ENCODE data around the gene GTF3C5. TPM values are rescaled to one million over a fixed set of nuclear protein-coding genes. Genes with fewer than 3 reads are reported as not detected.

The GTF3C5 gene
- total and polyA plus RNA-seq, 9 of the 15 experiments (the other 6 are each of a cell fraction or from before 2014, with no cell fraction given), result 3.8 to 118 (median 83.7) TPM

GRCh38 chr9:133058550-133059320, 27.9 kb downstream of the GTF3C5 start (continued):
- TF ChIP-seq ZNF239 (CRISPR knock-in tag; IDR thresholded peaks at IDR 0.05), result no peak
- no peak for TF ChIP-seq IFI16 (CRISPR knock-in tag; IDR thresholded peaks at IDR 0.05)
- no peak for TF ChIP-seq FOXA1 (IDR thresholded peaks at IDR 0.05; ENCODE audit: borderline replicate concordance)
- TF ChIP-seq LARP7 (IDR thresholded peaks at IDR 0.05), result no peak
- no peak for TF ChIP-seq NFIC (IDR thresholded peaks at IDR 0.05)
- TF ChIP-seq, protein P1, sequence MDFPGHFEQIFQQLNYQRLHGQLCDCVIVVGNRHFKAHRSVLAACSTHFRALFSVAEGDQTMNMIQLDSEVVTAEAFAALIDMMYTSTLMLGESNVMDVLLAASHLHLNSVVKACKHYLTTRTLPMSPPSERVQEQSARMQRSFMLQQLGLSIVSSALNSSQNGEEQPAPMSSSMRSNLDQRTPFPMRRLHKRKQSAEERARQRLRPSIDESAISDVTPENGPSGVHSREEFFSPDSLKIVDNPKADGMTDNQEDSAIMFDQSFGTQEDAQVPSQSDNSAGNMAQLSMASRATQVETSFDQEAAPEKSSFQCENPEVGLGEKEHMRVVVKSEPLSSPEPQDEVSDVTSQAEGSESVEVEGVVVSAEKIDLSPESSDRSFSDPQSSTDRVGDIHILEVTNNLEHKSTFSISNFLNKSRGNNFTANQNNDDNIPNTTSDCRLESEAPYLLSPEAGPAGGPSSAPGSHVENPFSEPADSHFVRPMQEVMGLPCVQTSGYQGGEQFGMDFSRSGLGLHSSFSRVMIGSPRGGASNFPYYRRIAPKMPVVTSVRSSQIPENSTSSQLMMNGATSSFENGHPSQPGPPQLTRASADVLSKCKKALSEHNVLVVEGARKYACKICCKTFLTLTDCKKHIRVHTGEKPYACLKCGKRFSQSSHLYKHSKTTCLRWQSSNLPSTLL (IDR thresholded peaks at IDR 0.05), result no peak
- no peak for TF ChIP-seq DLX4 (CRISPR knock-in tag; IDR thresholded peaks at IDR 0.05)
- no peak for TF ChIP-seq KLF1 (tag; IDR thresholded peaks at IDR 0.05)
- 0 out of 2 replicates have a peak, but pooled peaks have one; percentile 19 for TF ChIP-seq BHLHE40 (IDR thresholded peaks at IDR 0.05; ENCODE audit: low read length)
- no peak for TF ChIP-seq PHB (CRISPR knock-in tag; IDR thresholded peaks at IDR 0.05)
- no peak for TF ChIP-seq TEAD2 (tag; IDR thresholded peaks at IDR 0.05)
- TF ChIP-seq, protein P2, sequence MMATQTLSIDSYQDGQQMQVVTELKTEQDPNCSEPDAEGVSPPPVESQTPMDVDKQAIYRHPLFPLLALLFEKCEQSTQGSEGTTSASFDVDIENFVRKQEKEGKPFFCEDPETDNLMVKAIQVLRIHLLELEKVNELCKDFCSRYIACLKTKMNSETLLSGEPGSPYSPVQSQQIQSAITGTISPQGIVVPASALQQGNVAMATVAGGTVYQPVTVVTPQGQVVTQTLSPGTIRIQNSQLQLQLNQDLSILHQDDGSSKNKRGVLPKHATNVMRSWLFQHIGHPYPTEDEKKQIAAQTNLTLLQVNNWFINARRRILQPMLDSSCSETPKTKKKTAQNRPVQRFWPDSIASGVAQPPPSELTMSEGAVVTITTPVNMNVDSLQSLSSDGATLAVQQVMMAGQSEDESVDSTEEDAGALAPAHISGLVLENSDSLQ (IDR thresholded peaks at IDR 0.05), result peak; percentile 78
- peak; percentile 60; the same call in 1 of the 2 replicates for TF ChIP-seq MTA1 (IDR thresholded peaks at IDR 0.05; ENCODE audit: borderline replicate concordance)
- TF ChIP-seq THRAP3 (IDR thresholded peaks at IDR 0.05; ENCODE audit: borderline replicate concordance), result no peak
- no peak; the same call in 1 of the 2 replicates for TF ChIP-seq SP1 (CRISPR knock-in tag; IDR thresholded peaks at IDR 0.05)
- no peak for TF ChIP-seq GABPB1 (CRISPR knock-in tag; IDR thresholded peaks at IDR 0.05)
- no peak for TF ChIP-seq ZKSCAN3 (CRISPR knock-in tag; IDR thresholded peaks at IDR 0.05)
- TF ChIP-seq CBFA2T3 (IDR thresholded peaks at IDR 0.05), result peak; percentile 25
- no peak for TF ChIP-seq BACH1 (tag; IDR thresholded peaks at IDR 0.05)
- TF ChIP-seq ZEB2 (IDR thresholded peaks at IDR 0.05), result peak; percentile 93
- no peak for TF ChIP-seq BCL6 (CRISPR knock-in tag; IDR thresholded peaks at IDR 0.05)
- TF ChIP-seq ZNF143 (CRISPR knock-in tag; IDR thresholded peaks at IDR 0.05), result no peak
- TF ChIP-seq ERF (CRISPR knock-in tag; IDR thresholded peaks at IDR 0.05), result no peak
- TF ChIP-seq ZBTB49 (CRISPR knock-in tag; IDR thresholded peaks at IDR 0.05; ENCODE audit: borderline replicate concordance), result no peak
- TF ChIP-seq, protein P3, sequence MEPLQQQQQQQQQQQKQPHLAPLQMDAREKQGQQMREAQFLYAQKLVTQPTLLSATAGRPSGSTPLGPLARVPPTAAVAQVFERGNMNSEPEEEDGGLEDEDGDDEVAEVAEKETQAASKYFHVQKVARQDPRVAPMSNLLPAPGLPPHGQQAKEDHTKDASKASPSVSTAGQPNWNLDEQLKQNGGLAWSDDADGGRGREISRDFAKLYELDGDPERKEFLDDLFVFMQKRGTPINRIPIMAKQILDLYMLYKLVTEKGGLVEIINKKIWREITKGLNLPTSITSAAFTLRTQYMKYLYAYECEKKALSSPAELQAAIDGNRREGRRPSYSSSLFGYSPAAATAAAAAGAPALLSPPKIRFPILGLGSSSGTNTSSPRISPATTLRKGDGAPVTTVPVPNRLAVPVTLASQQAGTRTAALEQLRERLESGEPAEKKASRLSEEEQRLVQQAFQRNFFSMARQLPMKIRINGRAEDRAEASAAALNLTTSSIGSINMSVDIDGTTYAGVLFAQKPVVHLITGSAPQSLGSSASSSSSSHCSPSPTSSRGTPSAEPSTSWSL (CRISPR knock-in tag; IDR thresholded peaks at IDR 0.05; ENCODE audit: borderline replicate concordance), result no peak
